ENCODE results near the gene CDH2.

The CDH2 gene

GRCh38 chr18:28063926-28064325 lies 113.0 kb downstream of the CDH2 start:
- DNase-seq (ENCODE audit: low read depth), result no peak
- H3K4me3 ChIP-seq (ENCODE audit: low read depth, low read length), result no peak overlapping the region

- no peak overlapping the region for H3K4me3 ChIP-seq (ENCODE audit: low read depth, low read length)
- no peak for DNase-seq (ENCODE audit: low read depth)
These were observed 113.6 kb downstream of the CDH2 start for GRCh38 chr18:28063271-28063761.

GRCh38 chr18:28062443-28062842 lies 114.5 kb downstream of the CDH2 start:
- no peak overlapping the region for H3K4me3 ChIP-seq (ENCODE audit: low read depth, low read length)
- DNase-seq (ENCODE audit: low read depth), result no peak

GRCh38 chr18:28059861-28060260 lies 117.1 kb downstream of the CDH2 start:
- DNase-seq (ENCODE audit: low read depth), result no peak
- H3K4me3 ChIP-seq (ENCODE audit: low read depth, low read length), result no peak overlapping the region

- H3K4me3 ChIP-seq (ENCODE audit: low read depth, low read length), result no peak overlapping the region
- DNase-seq (ENCODE audit: low read depth), result peak; percentile 38
These were observed 126.4 kb downstream of the CDH2 start for GRCh38 chr18:28050545-28050944.

GRCh38 chr18:28048612-28049011 lies 128.3 kb downstream of the CDH2 start:
- no peak for DNase-seq (ENCODE audit: low read depth)
- no peak overlapping the region for H3K4me3 ChIP-seq (ENCODE audit: low read depth, low read length)

GRCh38 chr18:28045880-28046279 lies 131.1 kb downstream of the CDH2 start:
- DNase-seq (ENCODE audit: low read depth), result no peak
- no peak overlapping the region for H3K4me3 ChIP-seq (ENCODE audit: low read depth, low read length)

GRCh38 chr18:28045176-28045810 lies 131.6 kb downstream of the CDH2 start:
- H3K4me3 ChIP-seq (ENCODE audit: low read depth, low read length), result no peak overlapping the region
- peak; percentile 55 for DNase-seq (ENCODE audit: low read depth)

- no peak for DNase-seq (ENCODE audit: low read depth)
- H3K4me3 ChIP-seq (ENCODE audit: low read depth, low read length), result no peak overlapping the region
These were observed 132.9 kb downstream of the CDH2 start for GRCh38 chr18:28044036-28044435.

- no peak overlapping the region for H3K4me3 ChIP-seq (ENCODE audit: low read depth, low read length)
- no peak for DNase-seq (ENCODE audit: low read depth)
These were observed 133.3 kb downstream of the CDH2 start for GRCh38 chr18:28043631-28044030.

- DNase-seq (ENCODE audit: low read depth), result no peak
- no peak overlapping the region for H3K4me3 ChIP-seq (ENCODE audit: low read depth, low read length)
These were observed 135.6 kb downstream of the CDH2 start for GRCh38 chr18:28041366-28041765.

- DNase-seq (ENCODE audit: low read depth), result no peak
- no peak overlapping the region for H3K4me3 ChIP-seq (ENCODE audit: low read depth, low read length)
These were observed 136.2 kb downstream of the CDH2 start for GRCh38 chr18:28040716-28041115.

- no peak overlapping the region for H3K4me3 ChIP-seq (ENCODE audit: low read depth, low read length)
- DNase-seq (ENCODE audit: low read depth), result no peak
These were observed 136.7 kb downstream of the CDH2 start for GRCh38 chr18:28040211-28040610.

GRCh38 chr18:28039691-28040090 lies 137.2 kb downstream of the CDH2 start:
- no peak overlapping the region for H3K4me3 ChIP-seq (ENCODE audit: low read depth, low read length)
- no peak for DNase-seq (ENCODE audit: low read depth)

GRCh38 chr18:28039078-28039477 lies 137.9 kb downstream of the CDH2 start:
- no peak overlapping the region for H3K4me3 ChIP-seq (ENCODE audit: low read depth, low read length)
- DNase-seq (ENCODE audit: low read depth), result no peak

GRCh38 chr18:28036488-28036887 lies 140.4 kb downstream of the CDH2 start:
- H3K4me3 ChIP-seq (ENCODE audit: low read depth, low read length), result no peak overlapping the region
- DNase-seq (ENCODE audit: low read depth), result no peak

GRCh38 chr18:28034567-28034966 lies 142.4 kb downstream of the CDH2 start:
- no peak overlapping the region for H3K4me3 ChIP-seq (ENCODE audit: low read depth, low read length)
- DNase-seq (ENCODE audit: low read depth), result no peak

GRCh38 chr18:28032177-28032576 lies 144.8 kb downstream of the CDH2 start:
- no peak overlapping the region for H3K4me3 ChIP-seq (ENCODE audit: low read depth, low read length)
- no peak for DNase-seq (ENCODE audit: low read depth)

- no peak overlapping the region for H3K4me3 ChIP-seq (ENCODE audit: low read depth, low read length)
- DNase-seq (ENCODE audit: low read depth), result no peak
These were observed 146.5 kb downstream of the CDH2 start for GRCh38 chr18:28030458-28030857.

GRCh38 chr18:28027755-28028154 lies 149.2 kb downstream of the CDH2 start:
- no peak for DNase-seq (ENCODE audit: low read depth)
- H3K4me3 ChIP-seq (ENCODE audit: low read depth, low read length), result no peak overlapping the region

GRCh38 chr18:28019425-28020108 lies 157.4 kb downstream of the CDH2 start:
- no peak for DNase-seq (ENCODE audit: low read depth)
- no peak overlapping the region for H3K4me3 ChIP-seq (ENCODE audit: low read depth, low read length)

Measured in skeletal muscle cell (primary cell).